Ovary (tissue), 3 donors: ENCODE data around the gene JPT1.

ENCODE experiments used
- CTCF ChIP-seq, 3 donors: fragments of 450-650 bp in 2 of 3; fragments of 200-600 bp in 1 of 3; IDR thresholded peaks; one replicate each; pipeline versions ENCODE4 v1.5.1 to v1.8.0; 2016 to 2022; ENCODE audit warnings: antibody characterized with exemption in 3 of 3, mild to moderate bottlenecking in 1 of 3
- EP300 ChIP-seq: sonication (generic); formaldehyde crosslinking; IDR thresholded peaks from one replicate; pipeline ENCODE4 v1.6.1; 2017; ENCODE audit warnings: antibody characterized with exemption
- donor health status: DM: no; HTN: no; CAD: no.

- TF ChIP-seq CTCF (IDR thresholded peaks at IDR 0.05): no peak
- no peak for TF ChIP-seq EP300
Measured at GRCh38 chr17:75099881-75100595, 54.3 kb downstream of the JPT1 start.
